Activated CD4-positive, alpha-beta T cell treated with anti-CD3 and anti-CD28 coated beads, Interleukin-2, amount 10 ng/mL, durations not matched to agents 7 days and 5 days (primary cell): ENCODE results near the gene LIME1. TPM values are rescaled to one million over a fixed set of nuclear protein-coding genes. Genes with fewer than 3 reads are reported as not detected.

ENCODE experiments used
- CTCF ChIA-PET: fragments of 350-600 bp; sonication (Branson Sonifier 250); formaldehyde crosslinking; loops from one replicate; lab custom pipeline; 2021; ENCODE audit warnings: antibody characterized with exemption; lab: Charles Lee
- POLR2A ChIA-PET: fragments of 350-600 bp; sonication (Branson Sonifier 250); formaldehyde crosslinking; loops from one replicate; lab custom pipeline; 2021; ENCODE audit warnings: antibody characterized with exemption; lab: Charles Lee
- DNase-seq: peaks from one replicate; pipeline ENCODE4 v3.0.0-alpha.2; 2020
- H3K27ac Mint-ChIP-seq: one replicate; pipeline ENCODE4 v1.8.0; 2021; ENCODE audit warnings: mild to moderate bottlenecking, moderate library complexity, mixed read lengths
- H3K27me3 Mint-ChIP-seq: one replicate; pipeline ENCODE4 v1.8.0; 2021; ENCODE audit warnings: mixed read lengths
- H3K36me3 Mint-ChIP-seq: one replicate; pipeline ENCODE4 v1.8.0; 2021; ENCODE audit warnings: low read depth, mixed read lengths
- H3K4me1 Mint-ChIP-seq: one replicate; pipeline ENCODE4 v1.8.0; 2021; ENCODE audit warnings: mixed read lengths
- H3K4me3 Mint-ChIP-seq: one replicate; pipeline ENCODE4 v1.8.0; 2021; ENCODE audit warnings: mild to moderate bottlenecking, moderate library complexity, mixed read lengths
- H3K9me3 Mint-ChIP-seq: one replicate; pipeline ENCODE4 v1.8.0; 2021; ENCODE audit warnings: mixed read lengths
- total RNA-seq, 2 experiments: library from RNA; stranded (reverse); gene quantifications; one replicate each; pipeline ENCODE4 v1.2.3, GENCODE V29; 2021

LIME1 gene
- total RNA-seq, 2 experiments from 2014 or later = 253 to 302 TPM

- Mint-ChIP-seq H3K4me1 (peaks cover 5% of the 10 kb centered on the region), H3K27me3 (no peaks in the 10 kb centered on the region), H3K36me3 (peaks cover 15% of the 10 kb centered on the region), H3K27ac (peak overlapping the region; percentile 79), H3K9me3 (no peaks in the 10 kb centered on the region), H3K4me3 (peak overlapping the region; percentile 51)
- POLR2A ChIA-PET = no interaction called here
- CTCF ChIA-PET = no interaction called here
- DNase-seq = no peak
These were observed 42.5 kb upstream of the LIME1 start for GRCh38 chr20:63693733-63694583.

GRCh38 chr20:63694584-63695423 lies 41.7 kb upstream of the LIME1 start:
- no peak for DNase-seq
- POLR2A ChIA-PET = no interaction called here
- CTCF ChIA-PET = no interaction called here
- Mint-ChIP-seq H3K27me3 (no peaks in the 10 kb centered on the region), H3K4me3 (no peak overlapping the region), H3K9me3 (no peaks in the 10 kb centered on the region), H3K27ac (no peak overlapping the region), H3K36me3 (peaks cover 15% of the 10 kb centered on the region), H3K4me1 (peaks cover 5% of the 10 kb centered on the region)

GRCh38 chr20:63695424-63696305 lies 40.8 kb upstream of the LIME1 start:
- DNase-seq = no peak
- Mint-ChIP-seq H3K36me3 (peaks cover 15% of the 10 kb centered on the region), H3K27me3 (no peaks in the 10 kb centered on the region), H3K4me3 (no peak overlapping the region), H3K27ac (peak overlapping the region; percentile 25), H3K9me3 (no peaks in the 10 kb centered on the region), H3K4me1 (peaks cover 5% of the 10 kb centered on the region)
- ChIA-PET POLR2A (no interaction called here), CTCF (interaction anchor here (1.1 to 1.5 kb wide), 2 partner anchors 16 to 32 kb away, joined by 3 read pairs; no protein-coding TSS in a partner anchor)

GRCh38 chr20:63696306-63696627 lies 40.2 kb upstream of the LIME1 start:
- ChIA-PET POLR2A (no interaction called here), CTCF (interaction anchor here (1.1 to 1.8 kb wide), 3 partner anchors 17 to 159 kb away, joined by 3 to 6 read pairs (median 3); no protein-coding TSS in a partner anchor)
- H3K9me3 Mint-ChIP-seq = no peaks in the 10 kb centered on the region

GRCh38 chr20:63696628-63697356 lies 39.7 kb upstream of the LIME1 start, which contains the start of gene TNFRSF6B:
TNFRSF6B (plus strand) TSS chr20:63696652; CDS start chr20:63696768, 116 bp downstream.
- ChIA-PET CTCF (interaction anchor here (1.1 to 2.7 kb wide), 5 partner anchors 10 to 159 kb away, joined by 3 to 15 read pairs (median 4); partner anchors contain the start of genes ARFRP1 and ZGPAT), POLR2A (no interaction called here)
- H3K9me3 Mint-ChIP-seq = no peaks in the 10 kb centered on the region
- H3K27me3 Mint-ChIP-seq = no peaks in the 10 kb centered on the region
- DNase-seq = no peak
- no peak within 1 kb of the TSS for H3K4me3 Mint-ChIP-seq
- H3K27ac Mint-ChIP-seq = peak within 1 kb of the TSS; percentile 25
- H3K4me1 Mint-ChIP-seq = peaks cover 5% of the 10 kb centered on the region
- peaks cover 11% of the 10 kb centered on the region for H3K36me3 Mint-ChIP-seq

More at GRCh38 chr20:63696306-63696627, 40.2 kb upstream of the LIME1 start:
- Mint-ChIP-seq H3K27me3 (no peaks in the 10 kb centered on the region), H3K36me3 (peaks cover 15% of the 10 kb centered on the region), H3K4me3 (no peak overlapping the region), H3K27ac (peak overlapping the region; percentile 25), H3K4me1 (peaks cover 5% of the 10 kb centered on the region)
- DNase-seq = no peak

- Mint-ChIP-seq H3K9me3 (no peaks in the 10 kb centered on the region), H3K4me3 (no peak overlapping the region), H3K4me1 (peaks cover 9% of the 10 kb centered on the region), H3K27me3 (no peaks in the 10 kb centered on the region), H3K27ac (no peak overlapping the region), H3K36me3 (peaks cover 10% of the 10 kb centered on the region)
- DNase-seq = no peak
- CTCF ChIA-PET = interaction anchor here (0.6 to 2.7 kb wide), 5 partner anchors 10 to 170 kb away, joined by 3 to 15 read pairs (median 6); partner anchors contain the start of genes ARFRP1 and ZGPAT
- POLR2A ChIA-PET = no interaction called here
These were observed 39.1 kb upstream of the LIME1 start for GRCh38 chr20:63697357-63697867.

GRCh38 chr20:63697868-63698545 lies 38.5 kb upstream of the LIME1 start:
- Mint-ChIP-seq H3K4me1 (peaks cover 9% of the 10 kb centered on the region), H3K4me3 (no peak overlapping the region), H3K36me3 (peaks cover 4% of the 10 kb centered on the region), H3K27ac (no peak overlapping the region), H3K9me3 (no peaks in the 10 kb centered on the region), H3K27me3 (no peaks in the 10 kb centered on the region)
- no peak for DNase-seq
- POLR2A ChIA-PET = no interaction called here
- CTCF ChIA-PET = interaction anchor here (0.6 to 2.7 kb wide), 6 partner anchors 9 to 170 kb away, joined by 3 to 15 read pairs (median 5); partner anchors contain the start of genes ARFRP1 and ZGPAT

- Mint-ChIP-seq H3K36me3 (peaks cover under 1% of the 10 kb centered on the region), H3K4me1 (peaks cover 9% of the 10 kb centered on the region), H3K27me3 (no peaks in the 10 kb centered on the region), H3K9me3 (no peaks in the 10 kb centered on the region), H3K4me3 (no peak overlapping the region), H3K27ac (no peak overlapping the region)
- CTCF ChIA-PET = interaction anchor here (0.8 to 2.7 kb wide), 7 partner anchors 8 to 358 kb away, joined by 3 to 15 read pairs (median 4); partner anchors contain the start of genes ARFRP1 and ZGPAT
- no peak for DNase-seq
- POLR2A ChIA-PET = no interaction called here
These were observed 37.6 kb upstream of the LIME1 start for GRCh38 chr20:63698739-63699465.

GRCh38 chr20:63699466-63700198 lies 36.8 kb upstream of the LIME1 start:
- DNase-seq = no peak
- Mint-ChIP-seq H3K9me3 (no peaks in the 10 kb centered on the region), H3K4me1 (peaks cover 9% of the 10 kb centered on the region), H3K27me3 (no peaks in the 10 kb centered on the region), H3K36me3 (peaks cover 2% of the 10 kb centered on the region), H3K4me3 (no peak overlapping the region), H3K27ac (no peak overlapping the region)
- ChIA-PET POLR2A (no interaction called here), CTCF (interaction anchor here (1.0 to 1.7 kb wide), 3 partner anchors 15 to 96 kb away, joined by 3 to 5 read pairs (median 4); no protein-coding TSS in a partner anchor)
